NCI-H510A treated with DMSO at 0.1 percent for 48 hours (cell line): ENCODE data around the gene MLN.

Source experiments
- DNase-seq: peaks from one replicate; lab custom pipeline; 2025; lab: John Stamatoyannopoulos, UW

MLN gene

DNA sequence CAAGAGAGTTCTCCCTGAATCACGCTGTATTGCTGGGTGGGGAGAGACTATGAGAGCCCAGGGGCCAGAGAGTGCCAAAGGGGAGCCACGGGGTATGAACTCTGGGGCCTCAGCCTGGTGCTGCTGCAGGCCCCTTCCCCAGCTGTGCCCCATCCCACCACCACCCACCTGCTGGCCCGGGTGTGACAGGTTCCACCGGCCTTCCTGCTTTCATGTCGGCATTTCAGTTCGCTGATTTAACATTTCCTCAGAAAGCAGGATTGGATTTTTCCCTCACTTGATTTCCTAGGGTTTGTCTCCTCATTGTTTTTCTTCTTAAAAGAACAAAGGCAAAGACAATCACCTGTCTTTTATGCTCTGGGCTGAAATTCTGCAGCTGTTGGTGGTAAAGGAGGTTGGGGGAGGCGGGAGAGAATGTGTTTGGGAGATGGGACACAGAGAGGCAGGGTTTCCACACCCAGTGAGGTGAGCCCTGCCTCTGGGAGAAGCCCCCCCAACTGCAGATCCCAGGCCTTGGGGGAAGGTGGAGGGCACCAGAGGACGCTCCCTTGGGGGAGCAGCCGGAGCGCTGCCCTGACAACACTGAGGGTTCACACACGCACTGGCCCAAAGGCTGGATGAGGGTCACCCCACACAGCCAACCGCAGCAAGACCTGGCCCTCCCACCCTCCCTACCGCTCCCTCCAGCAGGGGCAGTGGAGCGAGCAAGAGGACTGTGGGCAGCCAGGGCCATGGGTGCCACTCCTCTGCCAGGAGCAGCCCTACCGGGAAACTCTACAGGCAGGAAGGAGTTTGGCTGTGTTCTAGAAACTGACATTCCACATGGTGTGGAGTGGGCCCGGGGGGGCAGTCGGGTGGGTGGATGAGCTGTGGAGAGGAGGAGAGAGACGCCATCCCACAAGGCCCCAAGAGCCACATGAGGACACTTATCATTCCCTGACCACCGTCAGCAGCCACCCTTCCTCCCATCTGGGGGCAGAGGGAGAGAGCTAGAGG lies 10.5 kb upstream of the MLN start:
- no peak for DNase-seq

DNA sequence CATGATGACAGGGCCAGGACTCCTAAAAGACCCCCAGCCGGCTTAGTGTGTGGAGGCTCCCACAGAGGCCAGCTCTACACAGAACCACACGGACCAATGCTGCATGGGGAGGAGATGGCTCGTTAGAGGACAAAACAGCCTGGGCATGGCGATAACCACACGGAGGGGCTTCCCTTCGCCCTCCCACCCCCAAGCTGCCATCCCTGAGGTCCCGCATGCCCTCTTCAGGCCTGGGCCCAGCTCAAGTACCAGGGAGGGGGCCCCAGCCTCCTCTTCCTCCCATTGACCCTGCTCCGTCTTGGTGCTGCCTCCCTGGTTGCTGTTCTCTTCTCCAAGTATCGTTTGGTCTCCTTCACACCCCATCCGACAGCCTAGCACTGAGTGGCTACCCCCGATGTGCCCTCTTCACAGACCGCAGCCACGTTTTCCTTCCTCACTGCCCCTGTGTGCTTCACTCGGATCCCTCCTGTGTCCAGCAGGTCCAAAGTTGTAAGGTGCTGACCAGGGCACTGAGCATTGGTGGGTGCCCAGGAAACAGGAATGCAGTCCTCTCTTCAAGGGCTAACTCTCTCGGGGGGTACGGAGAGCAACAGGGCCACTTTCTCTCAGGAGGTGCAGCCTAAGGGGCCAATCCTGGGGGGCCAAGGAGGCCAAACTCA lies 9.6 kb upstream of the MLN start:
- DNase-seq = no peak

DNA sequence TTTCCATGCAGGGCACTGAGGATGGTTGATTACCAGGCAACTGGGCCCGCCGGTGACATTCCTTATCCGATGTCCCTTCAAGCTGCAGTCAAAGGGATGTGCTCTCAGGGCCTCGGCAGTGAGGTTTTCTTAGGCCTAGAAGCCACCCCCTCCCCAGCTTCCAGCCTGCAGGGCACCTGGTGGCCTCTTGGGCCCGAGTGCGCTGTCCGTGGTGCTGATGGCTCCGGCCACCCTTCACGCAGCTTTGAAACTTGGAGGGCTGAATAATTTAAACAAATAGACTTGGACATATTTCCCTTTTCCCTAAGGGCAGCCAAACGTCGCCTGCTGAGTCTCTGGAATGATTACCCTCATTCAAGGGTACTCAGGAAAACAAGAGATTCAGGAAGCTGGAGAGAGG lies 8.9 kb upstream of the MLN start:
- DNase-seq = peak; percentile 75

DNA sequence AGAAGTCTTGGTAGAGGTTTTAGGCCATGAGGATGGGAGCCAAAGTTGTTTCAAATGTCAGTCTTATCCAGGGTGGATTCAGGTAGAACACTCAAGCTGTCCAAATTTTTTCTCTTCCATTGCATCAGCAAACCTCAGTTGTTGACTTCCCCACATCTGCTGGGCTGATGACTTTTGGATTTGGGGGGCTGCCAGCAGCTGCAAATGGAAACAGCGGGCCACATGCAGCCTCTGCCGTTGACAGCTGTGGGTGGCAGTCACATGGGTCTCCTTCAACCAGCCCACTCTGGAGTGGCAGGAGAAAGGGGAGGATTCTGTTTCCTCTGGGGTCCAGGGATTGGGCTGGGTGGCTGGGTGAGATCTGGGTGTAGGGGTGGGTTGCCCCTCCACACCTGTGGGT lies 5.8 kb upstream of the MLN start:
- no peak for DNase-seq

DNA sequence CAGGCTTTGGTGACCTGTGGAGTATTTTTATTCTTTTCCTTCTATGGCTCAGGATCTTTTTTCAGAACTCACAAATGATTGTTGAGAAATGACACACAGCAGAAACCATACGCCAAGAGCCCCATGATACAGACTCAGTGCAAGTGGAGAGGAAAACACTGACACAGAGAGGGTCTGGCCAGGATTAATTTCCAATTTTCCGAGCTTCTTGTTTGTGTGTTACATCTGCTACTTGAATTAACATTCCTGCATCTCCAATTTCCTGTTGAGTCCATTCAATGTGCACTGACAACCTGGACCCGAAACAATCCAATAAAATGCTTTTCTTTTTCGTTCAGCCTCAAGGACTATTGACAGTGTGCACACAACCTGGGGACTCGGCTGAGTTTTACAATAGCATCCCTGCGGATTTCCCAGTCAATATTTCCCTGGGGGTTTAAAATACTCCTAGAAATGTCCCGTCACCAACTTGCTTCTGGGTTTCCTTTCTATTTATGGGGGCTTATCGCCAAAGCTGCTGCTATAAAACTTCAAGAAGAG lies 4.9 kb upstream of the MLN start:
- DNase-seq = peak; percentile 36

DNA sequence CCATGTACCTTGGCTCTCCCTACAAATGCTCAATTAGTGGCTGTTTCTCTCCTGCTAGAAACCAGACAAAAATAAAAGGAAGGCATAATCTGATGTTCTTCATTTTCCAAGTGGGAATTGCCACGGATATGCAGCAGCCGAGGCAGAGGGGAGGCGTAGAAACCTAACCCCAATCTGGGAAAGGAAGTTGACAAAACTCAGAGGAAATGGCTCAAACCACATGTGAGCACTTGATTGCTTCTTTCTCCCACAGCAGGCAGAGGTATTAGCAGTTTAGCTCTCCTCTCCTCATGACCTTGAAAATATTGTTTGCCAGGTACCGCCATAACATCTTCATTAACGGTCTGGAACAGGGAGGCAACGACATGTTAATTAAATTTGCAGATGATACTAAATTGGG lies 3.8 kb upstream of the MLN start:
- DNase-seq = no peak

DNA sequence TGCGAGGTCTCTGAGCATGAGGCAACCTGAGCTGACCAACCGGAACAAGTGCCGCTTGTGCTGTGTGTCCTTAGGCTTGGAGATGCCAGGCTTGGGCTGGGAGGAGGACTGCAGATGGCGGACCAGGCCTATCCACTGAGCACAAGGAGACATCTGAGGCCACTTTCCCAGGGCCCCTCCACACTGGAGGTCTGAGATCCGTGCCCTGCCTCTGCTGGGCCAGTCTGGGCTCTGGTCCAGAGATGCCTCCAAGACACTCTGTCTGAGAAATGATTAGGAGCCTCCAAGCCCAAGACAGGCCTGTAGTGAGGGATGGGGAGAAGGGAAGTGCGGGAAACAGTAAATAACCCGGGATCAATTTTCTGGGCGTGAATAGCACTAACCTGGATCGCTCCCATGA lies 3.0 kb upstream of the MLN start:
- no peak for DNase-seq

DNA sequence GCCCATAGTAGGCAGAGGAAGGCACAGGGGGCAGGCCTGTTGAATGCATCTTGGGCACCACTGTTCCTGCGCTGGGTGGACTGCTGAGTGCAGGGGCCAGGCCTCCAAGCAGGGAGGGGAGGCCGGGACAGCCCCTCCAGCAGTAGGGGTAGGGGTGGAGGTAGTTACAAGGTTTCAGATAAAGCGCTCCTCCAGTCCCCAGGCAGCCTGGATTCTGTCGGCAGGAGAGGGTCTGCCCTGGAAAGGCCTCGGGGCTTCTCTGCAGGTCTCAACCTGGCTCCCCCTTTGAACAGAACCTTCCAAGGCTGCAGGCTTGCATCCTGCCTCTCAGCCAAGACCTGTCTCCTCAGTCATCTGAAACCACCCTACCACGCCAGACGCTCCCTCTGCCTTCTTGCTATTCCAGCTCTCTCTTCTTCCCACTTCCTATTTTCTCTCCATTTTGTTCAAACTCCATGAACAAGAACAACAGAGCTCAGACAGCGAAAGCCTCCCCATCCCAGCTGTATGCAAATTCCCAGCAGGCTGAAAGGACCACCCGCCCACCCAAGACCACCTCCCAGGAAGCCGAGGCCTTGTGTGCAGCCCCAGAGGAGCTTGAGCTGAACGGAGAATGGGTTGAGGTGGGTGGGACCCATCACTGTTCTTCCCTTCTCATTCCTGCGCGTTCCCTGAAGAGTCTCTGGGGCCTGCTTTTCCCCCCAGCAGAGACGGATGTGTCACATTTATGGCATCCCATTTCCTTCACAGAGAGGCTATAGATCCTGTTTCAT lies 1.4 kb downstream of the MLN start:
- DNase-seq = no peak

DNA sequence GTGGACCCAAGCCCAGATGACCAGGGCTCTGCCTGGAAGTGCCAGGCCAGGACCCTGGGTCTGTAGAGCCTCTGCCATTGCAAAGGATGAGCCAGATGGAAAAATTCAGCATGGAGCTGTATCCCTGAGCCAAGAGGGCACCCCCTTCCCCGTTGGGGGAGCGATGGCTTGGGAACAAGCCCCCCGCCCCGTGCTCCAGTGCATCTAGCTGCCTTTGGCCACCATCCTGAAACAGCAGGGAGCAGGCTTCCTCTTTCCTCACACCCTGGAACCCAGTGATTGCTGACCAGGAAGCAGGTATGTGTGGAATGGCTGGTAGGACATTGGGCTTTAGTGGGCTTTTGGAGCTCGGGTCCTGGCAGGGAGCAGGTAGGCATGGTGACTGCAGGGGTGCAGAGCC lies 2.2 kb downstream of the MLN start:
- DNase-seq = no peak

DNA sequence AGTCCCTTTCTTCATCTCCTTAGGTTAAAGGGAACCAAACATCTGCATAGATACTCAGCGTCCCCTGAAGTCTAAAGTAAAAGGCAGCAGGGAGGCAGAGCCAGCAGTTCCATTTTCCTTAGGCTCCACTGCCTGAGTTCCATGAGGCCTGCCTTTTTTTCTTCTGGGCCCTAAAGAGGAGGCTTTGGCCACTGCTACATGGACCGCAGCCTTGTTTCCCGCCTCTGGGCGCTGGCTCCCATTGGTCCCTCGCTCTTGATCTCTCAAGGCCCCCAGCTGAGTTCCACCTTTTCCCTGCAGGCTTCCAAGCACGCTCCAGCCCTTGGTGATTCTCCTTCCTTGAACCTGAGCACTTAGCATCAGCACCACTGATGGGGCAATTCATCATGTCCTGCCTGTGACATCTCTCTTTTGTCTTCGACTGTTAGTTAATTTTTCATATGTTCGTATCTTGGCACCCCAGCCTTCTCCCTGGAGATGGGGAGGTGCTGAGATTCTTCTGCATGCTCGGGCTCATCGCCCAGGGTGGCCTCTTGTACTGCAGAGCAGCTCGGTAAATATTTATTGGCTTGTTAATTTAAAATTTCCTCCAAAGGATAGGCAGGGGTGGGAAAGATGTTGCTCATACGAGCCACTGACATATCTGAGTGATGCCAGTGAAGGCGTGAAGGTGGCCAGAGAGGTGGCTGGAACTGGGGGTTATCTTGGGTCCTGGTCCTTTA lies 3.4 kb downstream of the MLN start:
- DNase-seq = no peak

DNA sequence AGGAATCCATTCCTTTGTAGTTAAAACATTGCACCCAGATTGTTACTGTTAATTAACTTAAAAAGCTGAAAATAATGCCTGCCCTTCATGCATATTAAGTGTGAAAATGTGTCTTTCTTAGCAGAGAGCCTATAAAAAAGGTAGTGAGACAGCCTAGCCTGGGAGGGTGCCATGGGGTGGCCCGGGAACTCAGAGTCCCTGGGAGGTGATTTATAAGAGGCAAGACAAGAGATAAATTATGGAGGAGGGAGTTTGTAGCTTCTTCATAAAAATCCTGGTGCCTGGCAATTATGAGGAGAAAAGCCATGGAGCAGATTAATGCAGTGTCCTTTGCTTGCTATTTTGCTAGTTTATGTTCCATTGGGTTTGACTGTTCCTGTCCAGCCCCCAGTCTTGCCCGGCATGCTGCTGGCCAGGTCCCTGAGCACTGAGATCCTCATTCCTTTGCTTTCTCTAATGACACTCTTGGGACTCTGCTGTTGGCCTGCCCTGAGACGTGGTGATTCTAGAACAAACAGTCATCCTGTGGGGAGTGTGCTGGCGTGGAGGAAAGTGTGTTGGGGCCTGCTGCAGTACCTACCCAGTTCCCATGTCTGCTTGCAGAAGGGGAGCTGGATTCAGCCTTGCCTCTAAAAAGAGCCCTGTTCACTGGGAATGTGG lies 4.2 kb downstream of the MLN start:
- no peak for DNase-seq

DNA sequence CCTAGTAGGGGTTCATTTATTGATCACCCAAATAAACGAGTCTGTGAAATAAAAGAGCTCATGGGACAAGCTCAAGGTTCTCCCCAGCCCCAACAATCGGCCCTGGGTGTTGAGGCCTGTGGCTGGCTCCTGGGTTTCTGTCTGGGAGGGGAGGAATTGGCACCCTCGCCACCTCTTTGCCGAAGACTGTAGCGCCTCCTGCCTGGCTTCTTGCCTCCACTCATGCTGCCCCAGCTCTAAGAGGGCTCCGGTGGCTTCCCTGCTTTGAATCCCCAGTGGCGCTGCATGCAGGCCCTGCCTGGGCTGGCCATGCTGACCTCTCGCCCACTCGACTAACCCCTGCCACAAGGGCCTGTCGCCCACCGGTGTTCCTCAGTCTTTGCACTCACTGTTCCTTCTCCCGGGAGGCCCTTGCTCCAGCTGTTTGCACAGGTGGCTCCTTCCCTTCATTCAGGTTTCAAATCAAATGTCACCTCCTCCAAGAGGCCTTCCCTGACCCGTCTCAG lies 5.4 kb downstream of the MLN start:
- DNase-seq = no peak

DNA sequence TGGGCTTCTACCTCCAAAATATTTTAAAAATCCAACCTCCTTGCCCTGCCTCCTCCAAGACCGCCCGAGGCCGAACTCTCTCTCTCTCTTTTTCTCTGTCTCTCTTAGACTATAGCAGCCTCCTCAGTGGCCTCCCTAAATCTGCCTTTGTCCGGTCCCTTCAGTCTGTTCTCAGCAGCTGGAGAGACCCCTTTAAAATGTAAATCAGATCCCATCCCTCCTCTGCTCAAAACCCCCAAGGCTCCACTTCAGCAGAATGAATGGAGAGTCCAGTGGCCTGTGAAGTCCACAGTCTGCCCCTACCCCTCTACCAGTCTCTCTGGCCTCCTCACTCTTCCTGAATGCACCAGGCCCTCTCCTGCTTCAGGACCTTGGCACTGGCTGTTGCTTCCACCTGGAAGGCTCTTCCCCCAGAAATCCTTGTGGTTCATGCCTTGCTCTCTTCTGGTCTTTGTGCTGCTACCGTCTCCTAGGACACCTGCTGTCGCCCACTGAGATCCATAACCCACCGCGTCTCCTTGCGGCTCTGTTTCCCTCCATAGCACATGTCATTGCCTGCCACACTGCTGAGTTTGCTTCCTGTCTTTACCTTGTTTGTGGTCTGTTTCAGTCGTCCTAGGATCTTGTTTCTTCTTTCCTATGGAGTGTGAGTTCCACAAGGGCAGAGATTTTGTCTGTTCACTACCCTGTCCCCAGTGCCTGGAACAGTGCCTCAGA lies 6.0 kb downstream of the MLN start:
- no peak for DNase-seq

DNA sequence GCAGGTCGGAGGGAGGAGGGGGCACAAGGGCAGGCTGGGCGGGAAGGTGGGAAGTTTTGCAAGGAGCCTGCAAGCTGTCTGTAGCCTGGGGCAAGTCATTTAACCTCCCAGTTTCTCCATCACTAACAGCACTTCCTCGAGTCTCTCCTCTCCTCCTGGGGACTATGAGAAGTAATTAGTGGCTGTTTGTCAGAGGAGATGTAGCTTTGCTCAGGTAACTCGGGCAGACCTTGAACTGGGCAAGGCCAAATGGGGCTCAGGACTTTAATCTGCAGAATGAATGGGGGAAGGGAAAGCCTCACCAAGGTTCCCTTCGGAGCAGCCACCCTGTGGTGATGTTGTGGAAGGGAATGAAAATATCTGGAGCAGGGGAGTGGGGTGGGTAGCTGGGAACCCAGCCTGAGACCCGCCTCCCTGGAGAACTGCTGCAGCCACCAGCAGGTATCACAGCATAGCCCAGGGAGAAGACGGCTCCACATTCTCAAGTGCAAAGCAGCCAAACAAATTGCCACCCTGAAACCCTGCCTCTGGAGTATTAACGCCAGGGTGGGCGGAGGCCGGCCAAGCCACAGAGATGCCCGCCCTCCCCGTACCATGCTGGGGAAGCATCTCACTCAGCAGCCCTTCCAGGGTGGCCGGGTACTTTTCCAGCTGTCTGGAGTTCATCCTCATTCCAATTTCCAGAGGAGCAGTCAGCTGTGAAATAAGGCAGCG lies 8.7 kb downstream of the MLN start:
- DNase-seq = peak; percentile 49

DNA sequence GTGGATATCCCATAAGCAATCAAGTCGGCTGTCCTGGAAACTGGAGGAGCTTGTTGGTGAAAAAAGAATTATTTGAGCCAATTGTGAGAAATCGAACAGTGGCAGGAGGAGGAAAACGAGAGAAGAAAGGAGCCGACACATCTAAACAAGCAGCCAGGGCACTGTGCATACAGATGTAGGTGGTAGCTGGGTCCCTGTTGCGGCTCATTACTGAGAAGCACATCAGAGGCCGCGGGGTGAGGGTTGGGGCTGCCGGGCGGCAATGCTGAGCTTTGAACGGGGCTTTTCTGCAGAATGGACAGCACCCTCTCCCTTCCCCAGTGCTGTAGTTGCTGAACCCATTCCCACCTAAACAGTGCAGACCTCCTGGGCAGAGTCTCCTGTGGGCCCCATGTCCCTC lies 10.8 kb downstream of the MLN start:
- DNase-seq = no peak

DNA sequence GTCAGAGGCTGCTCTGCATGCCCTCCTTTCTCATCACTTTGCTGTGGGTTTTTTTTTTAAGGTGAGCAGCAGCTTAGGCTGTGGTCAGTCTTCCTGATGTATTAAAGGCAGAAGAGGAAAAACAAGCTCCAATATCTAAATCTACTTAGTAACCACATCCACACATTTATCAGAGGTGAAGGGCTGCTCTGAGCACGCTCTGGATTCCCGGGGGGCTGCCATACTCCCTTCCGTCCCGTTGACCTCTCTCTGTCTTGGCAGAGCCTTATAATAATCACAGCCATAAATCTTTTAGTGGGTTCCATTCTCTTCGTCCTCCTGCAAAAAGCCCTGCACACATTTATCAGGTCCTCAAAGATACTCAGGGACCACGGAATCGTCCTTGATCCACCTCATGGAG lies 12.2 kb downstream of the MLN start:
- DNase-seq = no peak

DNA sequence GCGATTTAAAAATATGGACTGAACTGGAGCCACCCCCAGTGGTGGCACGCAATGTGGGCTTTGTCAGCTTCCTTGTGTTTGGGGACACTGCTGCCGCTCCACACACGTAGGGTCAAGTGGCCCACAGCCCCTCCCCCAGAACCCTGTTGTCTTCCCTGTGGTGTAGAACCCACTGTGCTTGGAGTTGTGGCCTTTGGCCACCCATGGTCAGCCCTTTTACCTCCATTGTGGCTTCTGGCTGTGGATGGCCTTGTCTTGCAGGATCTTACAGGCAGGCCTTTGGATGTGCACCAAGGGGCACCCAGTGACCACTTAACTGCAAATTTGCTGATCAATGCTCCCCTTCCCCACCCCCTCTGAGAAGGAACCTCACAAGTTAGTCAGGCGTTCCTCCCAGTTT lies 12.9 kb downstream of the MLN start:
- no peak for DNase-seq

DNA sequence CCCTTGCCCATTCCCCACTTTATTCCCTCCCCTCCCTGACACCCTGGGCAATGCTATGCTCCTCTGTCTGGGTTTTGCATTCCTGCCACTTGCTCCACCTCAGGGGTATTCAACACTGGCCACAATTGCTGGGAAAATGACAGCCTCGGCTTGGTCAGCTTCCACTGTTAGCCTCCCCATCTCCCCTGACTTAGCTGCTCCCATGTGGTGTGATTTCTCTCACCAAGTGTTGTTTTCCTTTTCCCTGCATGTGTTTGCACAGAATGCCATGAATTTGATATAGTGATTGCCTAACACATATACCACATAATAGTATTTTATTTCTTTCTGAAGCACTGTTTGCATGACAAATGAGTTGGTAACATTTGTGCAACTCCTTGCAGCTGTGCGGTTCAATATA lies 13.4 kb downstream of the MLN start:
- DNase-seq = no peak

DNA sequence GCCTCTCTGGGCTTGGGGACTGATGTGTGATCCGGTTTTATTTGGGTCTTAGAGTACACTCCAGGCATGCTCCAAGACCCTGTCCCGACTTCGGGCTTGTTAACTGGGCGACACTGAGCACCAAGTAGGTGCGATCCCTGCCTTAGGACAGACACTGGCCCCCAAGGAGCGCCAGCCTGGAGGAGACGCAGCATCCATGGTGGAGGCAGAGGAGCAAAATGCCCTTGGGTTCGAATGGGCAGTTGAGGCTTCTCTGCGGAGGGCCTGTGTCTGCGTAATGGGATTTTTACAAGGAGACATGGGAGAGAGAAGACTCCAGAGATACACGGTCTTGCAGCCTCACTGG lies 14.3 kb downstream of the MLN start:
- no peak for DNase-seq
